Activated naive CD4-positive, alpha-beta T cell treated with anti-CD3 and anti-CD28 coated beads, Interleukin-2, amount 10 ng/mL, durations not matched to agents 7 days and 5 days (primary cell): ENCODE measurements around the gene PCSK6.
A peak's percentile ranks its signal among the peaks of the same experiment; 100 is the strongest.

ENCODE experiments used
- CTCF ChIA-PET: fragments of 350-600 bp; sonication (Branson Sonifier 250); formaldehyde crosslinking; loops from one replicate; lab custom pipeline; 2021; ENCODE audit warnings: antibody characterized with exemption; lab: Charles Lee
- DNase-seq: peaks from one replicate; pipeline ENCODE4 v3.0.0-alpha.2; 2020
- H3K27ac Mint-ChIP-seq: one replicate; pipeline ENCODE4 v1.8.0; 2021; ENCODE audit warnings: mild to moderate bottlenecking, moderate library complexity, mixed read lengths
- H3K27me3 Mint-ChIP-seq: one replicate; pipeline ENCODE4 v1.8.0; 2021; ENCODE audit warnings: mild to moderate bottlenecking, mixed read lengths
- H3K36me3 Mint-ChIP-seq: one replicate; pipeline ENCODE4 v1.8.0; 2021; ENCODE audit warnings: mixed read lengths
- H3K4me1 Mint-ChIP-seq: one replicate; pipeline ENCODE4 v1.8.0; 2021; ENCODE audit warnings: mixed read lengths
- H3K4me3 Mint-ChIP-seq: one replicate; pipeline ENCODE4 v1.8.0; 2021; ENCODE audit warnings: mild to moderate bottlenecking, moderate library complexity, mixed read lengths
- H3K9me3 Mint-ChIP-seq: one replicate; pipeline ENCODE4 v1.8.0; 2021; ENCODE audit warnings: mixed read lengths

PCSK6 gene

GRCh38 chr15:101451846-101452245, 37.7 kb downstream of the PCSK6 start:
- H3K4me3 Mint-ChIP-seq: no peak overlapping the region
- H3K36me3 Mint-ChIP-seq: no peaks in the 10 kb centered on the region
- CTCF ChIA-PET: no interaction called here
- no peak overlapping the region for H3K27ac Mint-ChIP-seq
- H3K4me1 Mint-ChIP-seq: peaks cover 15% of the 10 kb centered on the region
- DNase-seq: no peak
- peaks cover 55% of the 10 kb centered on the region for H3K27me3 Mint-ChIP-seq
- no peaks in the 10 kb centered on the region for H3K9me3 Mint-ChIP-seq

GRCh38 chr15:101451266-101451799, 38.2 kb downstream of the PCSK6 start:
- no peaks in the 10 kb centered on the region for H3K36me3 Mint-ChIP-seq
- H3K9me3 Mint-ChIP-seq: no peaks in the 10 kb centered on the region
- CTCF ChIA-PET: no interaction called here
- H3K27ac Mint-ChIP-seq: no peak overlapping the region
- H3K4me3 Mint-ChIP-seq: no peak overlapping the region
- H3K4me1 Mint-ChIP-seq: peaks cover 15% of the 10 kb centered on the region
- peaks cover 50% of the 10 kb centered on the region for H3K27me3 Mint-ChIP-seq
- no peak for DNase-seq

- Mint-ChIP-seq H3K4me1 (peaks cover 13% of the 10 kb centered on the region), H3K27me3 (peaks cover 46% of the 10 kb centered on the region), H3K27ac (no peak overlapping the region), H3K9me3 (no peaks in the 10 kb centered on the region), H3K4me3 (no peak overlapping the region), H3K36me3 (no peaks in the 10 kb centered on the region)
- CTCF ChIA-PET: no interaction called here
- no peak for DNase-seq
These were observed 38.9 kb downstream of the PCSK6 start for GRCh38 chr15:101450403-101451265.

- no peak overlapping the region for H3K4me3 Mint-ChIP-seq
- H3K4me1 Mint-ChIP-seq: peaks cover 7% of the 10 kb centered on the region
- DNase-seq: no peak
- H3K27me3 Mint-ChIP-seq: peaks cover 40% of the 10 kb centered on the region
- H3K9me3 Mint-ChIP-seq: no peaks in the 10 kb centered on the region
- CTCF ChIA-PET: no interaction called here
- H3K36me3 Mint-ChIP-seq: no peaks in the 10 kb centered on the region
- peak overlapping the region; percentile 21 for H3K27ac Mint-ChIP-seq
These were observed 39.8 kb downstream of the PCSK6 start for GRCh38 chr15:101449471-101450402.

GRCh38 chr15:101448336-101448735, 41.2 kb downstream of the PCSK6 start:
- no peak overlapping the region for H3K4me3 Mint-ChIP-seq
- peaks cover 37% of the 10 kb centered on the region for H3K27me3 Mint-ChIP-seq
- CTCF ChIA-PET: no interaction called here
- H3K27ac Mint-ChIP-seq: no peak overlapping the region
- no peaks in the 10 kb centered on the region for H3K36me3 Mint-ChIP-seq
- H3K4me1 Mint-ChIP-seq: peaks cover 7% of the 10 kb centered on the region
- DNase-seq: no peak
- no peaks in the 10 kb centered on the region for H3K9me3 Mint-ChIP-seq

- no peak for DNase-seq
- CTCF ChIA-PET: no interaction called here
- Mint-ChIP-seq H3K27me3 (peaks cover 35% of the 10 kb centered on the region), H3K4me1 (peaks cover 7% of the 10 kb centered on the region), H3K9me3 (no peaks in the 10 kb centered on the region), H3K36me3 (no peaks in the 10 kb centered on the region), H3K27ac (no peak overlapping the region), H3K4me3 (no peak overlapping the region)
These were observed 41.9 kb downstream of the PCSK6 start for GRCh38 chr15:101447561-101448071.

GRCh38 chr15:101447168-101447533, 42.4 kb downstream of the PCSK6 start:
- no peaks in the 10 kb centered on the region for H3K9me3 Mint-ChIP-seq
- DNase-seq: no peak
- peaks cover 31% of the 10 kb centered on the region for H3K27me3 Mint-ChIP-seq

GRCh38 chr15:101446518-101447167, 42.9 kb downstream of the PCSK6 start:
- H3K9me3 Mint-ChIP-seq: no peaks in the 10 kb centered on the region
- peaks cover 4% of the 10 kb centered on the region for H3K4me1 Mint-ChIP-seq
- H3K36me3 Mint-ChIP-seq: no peaks in the 10 kb centered on the region
- DNase-seq: no peak
- H3K27ac Mint-ChIP-seq: no peak overlapping the region
- CTCF ChIA-PET: no interaction called here
- H3K4me3 Mint-ChIP-seq: no peak overlapping the region
- peaks cover 31% of the 10 kb centered on the region for H3K27me3 Mint-ChIP-seq

More at GRCh38 chr15:101447168-101447533, 42.4 kb downstream of the PCSK6 start:
- Mint-ChIP-seq H3K36me3 (no peaks in the 10 kb centered on the region), H3K4me1 (peaks cover 7% of the 10 kb centered on the region), H3K27ac (no peak overlapping the region), H3K4me3 (no peak overlapping the region)
- CTCF ChIA-PET: no interaction called here

GRCh38 chr15:101445562-101446517, 43.7 kb downstream of the PCSK6 start:
- no peak for DNase-seq
- Mint-ChIP-seq H3K27ac (no peak overlapping the region), H3K9me3 (no peaks in the 10 kb centered on the region), H3K27me3 (peaks cover 23% of the 10 kb centered on the region), H3K4me1 (peaks cover 3% of the 10 kb centered on the region), H3K4me3 (no peak overlapping the region), H3K36me3 (no peaks in the 10 kb centered on the region)
- CTCF ChIA-PET: interaction anchor here (0.8 kb wide), 1 partner anchor 196 kb away, joined by 3 read pairs; no protein-coding TSS in a partner anchor

- no peak overlapping the region for H3K27ac Mint-ChIP-seq
- no peaks in the 10 kb centered on the region for H3K9me3 Mint-ChIP-seq
- no peak for DNase-seq
- peaks cover 16% of the 10 kb centered on the region for H3K27me3 Mint-ChIP-seq
- H3K36me3 Mint-ChIP-seq: no peaks in the 10 kb centered on the region
- peaks cover 3% of the 10 kb centered on the region for H3K4me1 Mint-ChIP-seq
- CTCF ChIA-PET: interaction anchor here (0.8 kb wide), 1 partner anchor 197 kb away, joined by 3 read pairs; no protein-coding TSS in a partner anchor
- no peak overlapping the region for H3K4me3 Mint-ChIP-seq
These were observed 44.5 kb downstream of the PCSK6 start for GRCh38 chr15:101444807-101445508.

- Mint-ChIP-seq H3K27me3 (peaks cover 12% of the 10 kb centered on the region), H3K9me3 (no peaks in the 10 kb centered on the region), H3K4me3 (no peak overlapping the region), H3K36me3 (no peaks in the 10 kb centered on the region), H3K4me1 (peaks cover 3% of the 10 kb centered on the region), H3K27ac (no peak overlapping the region)
- CTCF ChIA-PET: no interaction called here
- no peak for DNase-seq
These were observed 45.5 kb downstream of the PCSK6 start for GRCh38 chr15:101444015-101444414.

- no peak for DNase-seq
- Mint-ChIP-seq H3K4me3 (no peak overlapping the region), H3K36me3 (no peaks in the 10 kb centered on the region), H3K9me3 (no peaks in the 10 kb centered on the region), H3K27me3 (peaks cover 23% of the 10 kb centered on the region), H3K4me1 (peaks cover 3% of the 10 kb centered on the region), H3K27ac (no peak overlapping the region)
- CTCF ChIA-PET: no interaction called here
These were observed 47.2 kb downstream of the PCSK6 start for GRCh38 chr15:101442272-101442671.
